NT2/D1 (cell line): ENCODE data around the gene KLF3.

Experiments used
- YY1 ChIP-seq: IDR thresholded peaks from 2 replicates; pipeline ENCODE4 v1.6.1; 2011; ENCODE audit not compliant: insufficient read length, insufficient read depth
- ZNF274 ChIP-seq: IDR thresholded peaks from 2 replicates; pipeline ENCODE4 v1.6.1; 2011; ENCODE audit warnings: mild to moderate bottlenecking, low read depth, low read length

DNA sequence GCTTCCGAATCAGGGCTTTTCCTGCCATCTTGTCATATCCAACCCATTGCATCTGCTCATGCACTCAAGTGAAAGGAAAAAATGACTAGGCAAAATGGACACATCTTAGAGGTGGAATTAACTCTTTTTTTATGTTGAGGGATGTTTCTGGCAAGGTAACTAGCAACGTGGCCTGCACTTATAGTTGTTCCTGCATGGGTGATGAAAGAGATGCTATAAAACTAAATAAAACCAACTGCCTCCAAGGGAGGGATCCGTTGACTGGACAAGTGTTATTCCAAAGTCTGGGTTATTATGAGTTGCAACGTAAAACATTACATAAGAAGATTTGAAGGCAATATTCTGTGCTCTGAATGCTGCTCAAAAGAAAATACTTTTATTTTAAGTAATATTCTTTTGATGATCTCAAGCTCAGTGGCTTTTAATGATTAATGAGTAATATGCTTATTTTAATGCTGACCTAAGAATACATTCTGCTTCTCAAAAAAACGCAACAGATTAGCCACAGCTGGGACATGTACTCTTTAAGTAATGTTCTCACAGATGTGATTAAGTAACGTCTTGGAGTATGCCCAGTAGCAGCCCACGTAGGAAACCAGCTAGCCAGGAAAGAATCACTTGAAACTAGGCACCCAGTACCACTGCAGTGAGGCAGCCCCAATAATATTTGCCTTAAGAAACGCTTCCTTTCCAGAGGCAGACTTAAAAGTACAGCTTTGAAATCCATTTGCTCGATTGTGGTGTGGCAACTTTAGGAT lies 27.4 kb downstream of the KLF3 start:
- TF ChIP-seq YY1 (no peak), ZNF274 (no peak)
